GM19468 (cell line): Measurements from ENCODE around the gene GGT5.
"Not testable (repeated sequence)": the region's sequence is repeated elsewhere in the genome, so short reads cannot be mapped to it uniquely, and the experiment has no call there.

ENCODE experiments used
- ATAC-seq: cut with Tn5 transposase; IDR thresholded peaks from one replicate; pipeline ENCODE4 v1.9.1; 2021; ENCODE audit warnings: mild to moderate bottlenecking, moderate library complexity, moderate number of reproducible peaks; ENCODE audit not compliant: unreplicated experiment; ENCODE audit errors: extremely low read depth

Gene GGT5

GRCh38 chr22:24235315-24235714 lies 9.6 kb downstream of the GGT5 start:
- no peak for ATAC-seq

GRCh38 chr22:24233816-24234215 lies 11.1 kb downstream of the GGT5 start:
- no peak for ATAC-seq

- no peak for ATAC-seq
Observed at GRCh38 chr22:24233235-24233634, 11.6 kb downstream of the GGT5 start.

GRCh38 chr22:24232725-24233124 lies 12.2 kb downstream of the GGT5 start:
- no peak for ATAC-seq

- ATAC-seq = no peak
Observed at GRCh38 chr22:24232124-24232523, 12.8 kb downstream of the GGT5 start.

- no peak for ATAC-seq
Observed at GRCh38 chr22:24231706-24232105, 13.2 kb downstream of the GGT5 start.

GRCh38 chr22:24230911-24231656 lies 13.8 kb downstream of the GGT5 start:
- no peak for ATAC-seq

GRCh38 chr22:24225951-24226350 lies 18.9 kb downstream of the GGT5 start:
- ATAC-seq = no peak

- no peak for ATAC-seq
Observed at GRCh38 chr22:24225044-24225601, 19.8 kb downstream of the GGT5 start.

GRCh38 chr22:24224468-24224867 lies 20.4 kb downstream of the GGT5 start:
- no peak for ATAC-seq

GRCh38 chr22:24219750-24220149 lies 25.1 kb downstream of the GGT5 start:
- no peak for ATAC-seq

- ATAC-seq = no peak
Observed at GRCh38 chr22:24217384-24217783, 27.5 kb downstream of the GGT5 start.

- no peak for ATAC-seq
Observed at GRCh38 chr22:24216541-24217209, 28.2 kb downstream of the GGT5 start.

GRCh38 chr22:24214467-24215285 lies 30.2 kb downstream of the GGT5 start:
- ATAC-seq = no peak

- not testable (repeated sequence) for ATAC-seq
Observed at GRCh38 chr22:24213111-24213510, 31.8 kb downstream of the GGT5 start.

- ATAC-seq = not testable (repeated sequence)
Observed at GRCh38 chr22:24211716-24212115, 33.2 kb downstream of the GGT5 start.

GRCh38 chr22:24210409-24210808 lies 34.5 kb downstream of the GGT5 start:
- not testable (repeated sequence) for ATAC-seq

- no peak for ATAC-seq
Observed at GRCh38 chr22:24209687-24210086, 35.2 kb downstream of the GGT5 start.

- ATAC-seq = no peak
Observed at GRCh38 chr22:24209016-24209415, 35.9 kb downstream of the GGT5 start.

- ATAC-seq = no peak
Observed at GRCh38 chr22:24208012-24208749, 36.7 kb downstream of the GGT5 start.
